GM19351 (cell line): ENCODE results near the gene KRTAP10-8.
"Not testable (repeated sequence)": the region's sequence is repeated elsewhere in the genome, so short reads cannot be mapped to it uniquely, and the experiment has no call there.

Experiments used
- ATAC-seq: cut with Tn5 transposase; IDR thresholded peaks from one replicate; pipeline ENCODE4 v1.9.1; 2021; ENCODE audit warnings: mild to moderate bottlenecking, moderate library complexity; ENCODE audit not compliant: unreplicated experiment

The KRTAP10-8 gene

GRCh38 chr21:44598061-44598460 is 13.8 kb upstream of the KRTAP10-8 start:
- no peak for ATAC-seq

GRCh38 chr21:44599264-44600029 is 12.4 kb upstream of the KRTAP10-8 start:
- no peak for ATAC-seq

GRCh38 chr21:44600118-44600978 is 11.5 kb upstream of the KRTAP10-8 start, which contains the start of gene KRTAP10-7:
KRTAP10-7 (plus strand) TSS chr21:44600597; CDS start chr21:44600622, 25 bp downstream.
- not testable (repeated sequence) for ATAC-seq

- not testable (repeated sequence) for ATAC-seq
Measured at GRCh38 chr21:44601091-44601490, 10.8 kb upstream of the KRTAP10-8 start.

GRCh38 chr21:44601596-44602462 is 10.1 kb upstream of the KRTAP10-8 start:
- no peak for ATAC-seq

GRCh38 chr21:44602463-44602850 is 9.4 kb upstream of the KRTAP10-8 start:
- ATAC-seq = no peak

- ATAC-seq = no peak
Measured at GRCh38 chr21:44603109-44603875, 8.6 kb upstream of the KRTAP10-8 start.

GRCh38 chr21:44603911-44604310 is 8.0 kb upstream of the KRTAP10-8 start:
- ATAC-seq = no peak

- no peak for ATAC-seq
Measured at GRCh38 chr21:44606495-44606894, 5.4 kb upstream of the KRTAP10-8 start.

- no peak for ATAC-seq
Measured at GRCh38 chr21:44609193-44609592, 2.7 kb upstream of the KRTAP10-8 start.

- not testable (repeated sequence) for ATAC-seq
Measured at GRCh38 chr21:44610157-44610843, 1.6 kb upstream of the KRTAP10-8 start.

- no peak for ATAC-seq
Measured at GRCh38 chr21:44611551-44611950, 328 bp upstream of the KRTAP10-8 start.

- ATAC-seq = no peak
Measured at GRCh38 chr21:44612669-44613229, 870 bp downstream of the KRTAP10-8 start.

GRCh38 chr21:44613386-44614155 is 1.7 kb downstream of the KRTAP10-8 start:
- ATAC-seq = no peak

GRCh38 chr21:44614161-44614631 is 2.3 kb downstream of the KRTAP10-8 start:
- ATAC-seq = no peak

- no peak for ATAC-seq
Measured at GRCh38 chr21:44614961-44615391, 3.1 kb downstream of the KRTAP10-8 start.

GRCh38 chr21:44615466-44615865 is 3.6 kb downstream of the KRTAP10-8 start:
- ATAC-seq = no peak

- ATAC-seq = no peak
Measured at GRCh38 chr21:44615911-44616590, 4.2 kb downstream of the KRTAP10-8 start.
